GM18907 (cell line): ENCODE results near the gene GSG1.
A peak's percentile ranks its signal among the peaks of the same experiment; 100 is the strongest.

Experiments
- ATAC-seq: cut with Tn5 transposase; IDR thresholded peaks from one replicate; pipeline ENCODE4 v1.9.1; 2021; ENCODE audit warnings: mild to moderate bottlenecking, moderate library complexity; ENCODE audit not compliant: unreplicated experiment

The GSG1 gene

GRCh38 chr12:13120413-13120812 is 16.9 kb upstream of the GSG1 start:
- no peak for ATAC-seq

GRCh38 chr12:13119826-13120225 is 16.4 kb upstream of the GSG1 start:
- ATAC-seq = no peak

- ATAC-seq = no peak
Observed at GRCh38 chr12:13117029-13117428, 13.6 kb upstream of the GSG1 start.

DNA sequence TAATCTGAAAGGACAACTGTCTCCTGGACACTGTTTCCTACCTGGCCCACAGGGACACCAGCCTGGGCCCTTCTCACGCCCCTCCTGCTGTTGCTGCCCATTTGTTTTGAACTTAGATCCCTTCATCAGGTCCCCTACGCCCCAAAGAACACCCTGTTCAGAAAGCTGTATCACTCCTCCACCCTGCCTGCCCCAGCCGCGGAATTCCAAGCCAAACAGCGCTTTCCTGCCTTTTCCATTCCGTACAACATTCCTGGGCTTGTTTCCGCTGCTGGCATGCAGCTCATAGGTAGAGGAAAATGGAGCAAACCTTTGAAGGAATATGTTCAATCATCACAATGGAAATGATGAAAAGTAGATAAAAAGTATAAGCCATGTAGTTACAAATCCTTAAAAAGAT is 12.8 kb upstream of the GSG1 start:
- ATAC-seq = no peak

DNA sequence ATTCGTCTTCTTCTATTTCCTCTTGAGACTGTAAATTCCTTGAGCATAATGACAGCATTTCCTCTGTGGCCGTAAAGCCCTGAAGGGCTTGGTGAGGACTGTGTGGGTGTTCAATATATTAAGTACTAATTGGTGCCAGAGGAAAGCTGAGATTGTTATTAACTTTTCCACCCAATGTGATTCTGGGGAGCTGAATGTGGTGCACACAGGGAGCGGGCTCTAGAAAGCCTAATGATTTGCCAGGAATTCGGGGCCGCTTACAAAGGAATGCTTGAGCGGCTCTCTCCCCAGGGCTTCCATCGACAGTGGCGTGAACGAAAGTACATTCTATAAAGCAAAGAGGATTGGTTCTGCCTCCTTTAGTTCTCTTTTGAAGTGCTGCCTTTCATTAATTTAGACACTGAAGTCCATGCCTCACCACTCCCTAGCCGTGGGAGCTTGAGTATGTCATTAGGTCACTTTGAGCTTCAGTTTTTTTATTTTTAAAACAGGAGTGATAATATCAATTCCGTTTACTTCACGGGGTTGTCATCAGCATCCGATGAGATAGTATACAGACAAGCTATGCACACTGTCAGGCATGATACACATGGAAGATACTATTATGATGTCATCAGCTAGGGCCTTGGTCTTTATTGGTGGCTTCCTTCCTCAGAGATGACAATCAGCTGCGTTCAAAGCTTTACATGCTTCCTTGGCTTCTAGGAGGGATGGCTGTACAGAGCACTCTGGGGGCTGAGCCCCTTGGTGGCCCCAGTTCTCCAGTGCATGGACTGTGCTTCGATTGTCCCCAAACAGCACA is 11.0 kb upstream of the GSG1 start:
- no peak for ATAC-seq

- ATAC-seq = no peak
Observed at GRCh38 chr12:13112968-13113367, 9.5 kb upstream of the GSG1 start.

DNA sequence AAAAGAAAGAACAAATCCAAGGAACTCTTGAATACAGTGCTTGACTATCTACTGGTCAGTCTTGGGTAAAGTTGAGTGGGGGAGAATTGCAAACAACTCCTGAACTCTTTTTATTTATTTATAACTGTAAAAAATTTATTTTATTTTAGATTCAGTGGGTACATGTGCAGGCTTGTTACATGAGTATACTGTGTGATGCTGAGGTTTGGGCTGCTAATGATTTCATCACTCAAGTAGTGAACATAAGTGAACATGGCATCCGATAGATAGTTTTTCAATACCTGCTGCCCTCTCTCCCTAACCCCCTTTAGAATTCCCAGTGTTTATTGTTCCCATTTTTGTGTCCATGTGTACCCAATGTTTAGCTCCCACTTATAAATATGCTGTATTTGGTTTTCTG is 3.2 kb upstream of the GSG1 start:
- ATAC-seq = no peak

DNA sequence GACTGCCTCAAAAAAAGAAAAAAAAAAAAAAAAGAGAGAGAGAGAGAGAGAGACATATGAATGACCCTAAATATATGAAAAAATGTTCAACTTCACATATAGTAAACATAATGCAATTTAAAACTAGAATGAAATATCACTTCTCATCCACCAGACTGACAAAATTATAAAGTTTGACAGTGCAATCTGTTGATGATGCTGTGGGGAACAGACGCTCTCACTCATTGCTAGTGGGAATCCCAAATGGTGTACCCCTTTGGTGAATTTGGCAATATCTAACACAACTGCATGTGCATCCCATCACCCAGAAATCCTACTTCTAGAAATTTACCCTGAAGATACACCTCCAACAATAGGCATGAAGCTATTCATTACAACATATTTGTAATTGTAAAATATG is 2.3 kb upstream of the GSG1 start:
- no peak for ATAC-seq

GRCh38 chr12:13104409-13104808 is 942 bp upstream of the GSG1 start:
- ATAC-seq = no peak

- ATAC-seq = no peak
Observed at GRCh38 chr12:13102461-13103195, 839 bp downstream of the GSG1 start.

GRCh38 chr12:13101821-13102375 is 1.6 kb downstream of the GSG1 start:
- ATAC-seq = no peak

DNA sequence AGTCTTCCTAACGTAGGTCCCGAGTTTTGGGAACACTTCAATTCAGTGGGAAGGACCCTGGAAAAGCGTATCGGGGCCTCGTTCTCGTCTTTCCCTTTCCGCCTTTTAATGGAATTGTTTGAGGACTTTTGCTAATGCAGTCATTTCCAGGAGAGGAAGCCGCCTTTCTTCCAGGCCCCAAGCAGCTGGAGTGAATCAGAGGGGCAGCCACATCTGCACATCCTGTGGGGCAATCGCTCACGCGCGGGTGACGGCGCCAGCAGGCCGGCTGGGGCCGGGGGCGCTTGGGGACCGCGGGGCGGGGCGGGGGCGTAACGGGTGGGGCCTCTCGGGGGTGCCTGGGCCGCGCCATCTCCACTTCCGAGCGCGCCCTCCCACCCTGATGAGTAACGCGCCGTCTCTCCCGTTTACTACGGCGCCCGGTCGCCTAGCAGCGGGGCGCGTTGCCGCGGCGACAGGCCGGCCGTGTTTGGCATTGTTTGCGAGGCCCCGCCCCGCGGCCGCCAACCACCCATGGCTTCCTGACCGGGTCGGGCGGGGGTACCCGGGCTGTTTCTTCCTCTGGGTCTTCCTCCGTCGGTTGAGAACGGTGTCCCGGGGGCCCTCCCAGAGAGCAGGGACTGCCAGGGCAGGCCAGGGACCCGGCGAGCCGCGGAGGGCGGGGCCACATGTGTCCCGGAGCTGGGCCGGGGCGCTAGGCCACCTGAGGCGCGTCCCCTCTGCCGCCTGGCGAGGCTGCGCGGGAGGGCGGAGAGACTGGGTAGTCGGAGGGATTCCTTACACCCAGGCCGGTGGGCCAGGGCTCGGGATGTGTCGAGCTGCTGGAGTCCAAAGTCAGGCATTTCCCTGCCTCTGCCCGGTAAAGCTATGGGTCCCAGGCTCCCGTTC is 2.3 kb downstream of the GSG1 start:
- peak; percentile 87 for ATAC-seq

GRCh38 chr12:13100605-13100881 is 2.9 kb downstream of the GSG1 start:
- ATAC-seq = no peak

GRCh38 chr12:13099844-13100604 is 3.4 kb downstream of the GSG1 start:
- no peak for ATAC-seq

DNA sequence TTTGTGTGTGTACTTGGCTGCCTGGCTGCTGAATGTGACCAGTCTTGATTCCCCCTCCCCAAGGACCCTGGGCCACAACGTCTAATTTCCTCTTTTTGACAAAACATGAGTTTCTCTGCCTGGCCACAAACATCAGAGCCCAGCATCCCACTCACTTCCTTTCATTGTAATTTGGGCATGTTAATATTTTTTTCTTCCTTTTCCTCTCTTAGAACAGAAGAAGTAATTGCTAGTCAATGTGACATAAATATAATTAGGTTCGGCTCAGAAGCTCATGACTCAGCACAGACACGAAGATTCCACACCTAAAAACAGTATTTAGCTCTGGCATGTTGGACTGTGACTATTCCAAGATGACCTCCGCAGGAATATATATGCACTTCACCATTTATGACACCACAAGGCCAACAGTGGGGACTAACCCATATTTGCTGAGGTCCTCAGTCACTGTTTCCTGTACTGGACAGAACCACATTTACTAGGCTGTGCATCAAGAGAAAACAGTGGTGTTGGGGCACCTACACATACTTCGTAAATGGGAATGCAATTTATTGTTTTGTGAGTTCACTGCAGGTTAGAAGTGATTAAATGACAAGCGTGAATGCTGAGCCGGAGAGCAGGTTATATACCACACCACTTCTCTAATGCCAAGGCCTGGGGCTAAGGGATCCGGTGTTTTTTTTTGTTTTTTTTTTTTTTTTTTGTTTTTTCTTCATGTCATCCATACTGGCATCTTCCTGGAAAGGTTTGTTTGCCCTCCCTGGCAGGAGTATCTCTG is 4.2 kb downstream of the GSG1 start:
- no peak for ATAC-seq

GRCh38 chr12:13097491-13098011 is 5.9 kb downstream of the GSG1 start:
- ATAC-seq = no peak

DNA sequence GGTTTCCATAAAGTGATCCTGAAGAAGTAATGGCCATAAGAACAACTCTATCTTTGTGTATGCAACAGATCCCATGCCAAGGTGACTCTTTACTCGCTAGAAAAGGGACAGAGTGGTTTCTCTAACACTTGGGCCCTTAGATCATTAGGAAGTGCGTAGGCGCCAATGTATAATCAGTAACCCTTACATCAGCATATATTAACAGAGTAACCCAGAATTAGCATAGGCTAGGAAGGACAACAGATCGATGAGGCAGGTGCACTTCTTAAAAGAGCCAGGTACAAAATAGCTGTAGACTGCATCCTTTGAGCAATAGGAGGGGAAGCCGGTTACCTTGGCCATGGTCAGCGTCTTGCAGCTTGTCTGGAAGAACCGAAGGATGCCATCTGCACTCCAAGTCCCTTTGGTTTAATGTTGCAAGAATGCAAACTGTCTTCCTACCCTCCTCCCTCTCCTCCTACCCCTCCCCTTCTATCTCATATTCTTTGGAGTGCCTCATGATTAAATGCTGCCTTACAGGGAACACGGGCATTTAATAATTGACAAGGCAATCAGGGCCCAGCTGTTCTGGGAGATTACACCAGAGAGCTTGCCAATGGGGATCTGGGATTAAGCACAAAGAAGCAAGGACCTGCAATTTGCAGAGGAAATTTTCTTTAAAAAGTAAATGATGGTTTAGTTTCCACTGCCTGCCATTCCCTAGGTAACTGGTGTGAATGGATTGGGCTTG is 8.0 kb downstream of the GSG1 start:
- ATAC-seq = peak; percentile 47

DNA sequence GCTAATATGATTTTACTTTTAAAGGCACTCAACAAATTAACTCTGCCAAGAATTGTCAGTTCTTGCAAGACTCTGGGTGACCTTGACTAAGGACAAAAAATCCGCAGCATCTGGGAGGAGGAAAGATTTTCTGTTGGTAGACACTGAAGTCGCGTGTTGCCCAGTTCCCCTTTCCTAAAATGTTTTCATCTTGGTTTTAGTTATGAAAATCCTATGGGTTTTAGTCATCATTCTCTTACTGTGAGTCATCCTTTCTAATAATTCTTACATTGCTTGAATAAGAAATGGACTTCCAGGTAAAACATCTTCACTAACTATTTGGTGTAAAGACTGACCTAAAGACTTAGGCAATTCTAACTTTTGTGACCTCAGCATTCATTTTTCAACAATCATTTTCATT is 9.1 kb downstream of the GSG1 start:
- peak; percentile 44 for ATAC-seq

DNA sequence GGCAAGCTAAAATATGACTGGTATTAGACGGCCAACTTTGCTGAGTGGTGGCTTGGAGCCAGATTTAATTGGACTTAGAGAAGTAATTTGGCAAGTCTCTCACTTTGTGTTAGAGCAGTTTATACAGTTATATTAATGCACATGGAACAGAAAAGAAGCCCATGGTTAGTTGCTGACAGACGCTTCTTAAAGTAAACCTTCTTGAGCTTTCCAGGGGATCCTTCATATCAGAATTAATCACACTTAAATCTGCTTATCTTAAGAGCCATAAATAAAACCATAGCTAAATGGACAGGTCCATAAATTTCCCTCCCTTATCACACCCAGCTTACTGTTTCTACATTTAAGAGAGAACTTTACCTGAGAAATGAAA is 9.6 kb downstream of the GSG1 start:
- no peak for ATAC-seq
